Neural progenitor cell (in vitro differentiated cells): ENCODE measurements around the gene MKI67.

ENCODE experiments used
- CTCF ChIP-seq: fragments of 200-600 bp; sonication (generic); IDR thresholded peaks from 2 replicates; pipeline ENCODE4 v1.5.1; 2017; ENCODE audit warnings: antibody characterized with exemption, mild to moderate bottlenecking
- EZH2 ChIP-seq: fragments of 200-600 bp; sonication (generic); IDR thresholded peaks from 2 replicates; pipeline ENCODE4 v1.6.1; 2017; ENCODE audit warnings: antibody characterized with exemption, mild to moderate bottlenecking, moderate library complexity
- EZH2phosphoT487 ChIP-seq: fragments of 200-600 bp; sonication (generic); IDR thresholded peaks from 2 replicates; pipeline ENCODE4 v1.6.1; 2017; ENCODE audit warnings: antibody characterized with exemption

DNA sequence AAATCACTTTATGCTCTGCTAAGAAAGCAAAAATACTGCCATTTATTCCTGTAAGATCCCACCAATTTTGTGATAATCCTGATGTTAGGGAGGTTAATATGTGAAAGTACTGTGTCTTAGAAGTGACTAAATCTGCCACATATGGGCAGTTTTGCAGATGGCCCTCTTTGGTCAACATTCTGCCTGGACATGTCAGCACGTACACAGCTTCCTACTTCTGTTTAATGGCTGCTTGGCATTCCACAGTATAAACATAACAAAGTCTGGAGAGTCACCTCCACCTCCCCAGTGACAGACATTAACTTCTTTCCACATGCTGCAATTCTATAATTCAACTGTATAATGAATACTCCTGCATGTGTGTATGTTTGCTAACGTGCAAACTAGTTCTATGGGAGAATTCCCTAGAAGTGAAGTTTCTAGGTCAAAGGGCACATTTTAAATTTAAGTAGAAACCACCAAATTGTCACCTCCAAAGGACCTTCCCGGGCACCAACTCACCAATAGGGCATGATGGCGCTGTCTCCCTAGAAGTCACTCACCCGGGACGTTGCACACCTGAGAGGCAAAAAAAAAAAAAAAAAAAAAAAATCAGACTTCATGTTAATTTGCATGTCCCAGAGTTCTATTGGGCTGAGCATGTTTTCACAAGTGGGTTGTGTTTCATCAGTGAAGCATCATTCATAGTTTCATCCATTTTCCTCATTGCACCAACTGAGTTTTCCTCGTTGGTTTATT is 38.9 kb downstream of the MKI67 start:
- TF ChIP-seq CTCF (no peak), EZH2 (no peak), EZH2phosphoT487 (no peak)
